SK-N-MC (cell line): ENCODE results near the gene TRAF6.

Source experiments
- DNase-seq: peaks from one replicate; pipeline ENCODE4 v3.0.0-alpha.2; 2011; ENCODE audit warnings: low read depth, low spot score
- H3K27ac ChIP-seq: fragments of 200-600 bp; sonication (generic); 2 replicates; pipeline ENCODE4 v1.5.1; 2016; ENCODE audit warnings: mixed run types
- H3K36me3 ChIP-seq: fragments of 200-600 bp; sonication (generic); 2 replicates; pipeline ENCODE4 v1.6.1; 2017; ENCODE audit warnings: antibody characterized with exemption, low read length, mixed read lengths; ENCODE audit not compliant: insufficient read depth
- H3K4me3 ChIP-seq: fragments of 200-600 bp; sonication (generic); 2 replicates; pipeline ENCODE4 v1.5.1; 2016
- H3K9ac ChIP-seq: fragments of 200-600 bp; sonication (generic); 2 replicates; pipeline ENCODE4 v1.8.0; 2017; ENCODE audit warnings: mixed run types, mixed read lengths; ENCODE audit not compliant: insufficient read length
- H3K9me3 ChIP-seq: fragments of 200-600 bp; sonication (generic); 2 replicates; pipeline ENCODE4 v1.6.1; 2017; ENCODE audit warnings: low read depth, mild to moderate bottlenecking, antibody characterized with exemption, low read length, moderate library complexity, mixed read lengths
- EZH2 ChIP-seq: fragments of 200-600 bp; sonication (generic); IDR thresholded peaks from one replicate; pipeline ENCODE4 v1.6.1; 2017; ENCODE audit warnings: antibody characterized with exemption
- FOXP2 ChIP-seq: optimal IDR thresholded peaks from 2 replicates; pipeline ENCODE3; 2011; ENCODE audit warnings: mild to moderate bottlenecking, moderate library complexity; ENCODE audit not compliant: insufficient read depth; ENCODE audit errors: extremely low read length, control extremely low read depth
- POLR2AphosphoS5 ChIP-seq: IDR thresholded peaks from 2 replicates; pipeline ENCODE4 v1.6.1; 2012; ENCODE audit warnings: mild to moderate bottlenecking, low read depth, low read length, borderline replicate concordance

TRAF6 gene

GRCh38 chr11:36501236-36501635 lies 8.8 kb downstream of the TRAF6 start:
- DNase-seq: no peak
- peaks cover 34% of the 10 kb centered on the region for H3K36me3 ChIP-seq
- TF ChIP-seq POLR2AphosphoS5: no peak
- no peak for TF ChIP-seq EZH2
- TF ChIP-seq FOXP2: no peak
- H3K27ac ChIP-seq: no peak overlapping the region
- no peak overlapping the region for H3K9ac ChIP-seq
- H3K4me3 ChIP-seq: no peak overlapping the region
- no peaks in the 10 kb centered on the region for H3K9me3 ChIP-seq

GRCh38 chr11:36500315-36500721 lies 9.8 kb downstream of the TRAF6 start:
- no peak overlapping the region for H3K4me3 ChIP-seq
- no peak for DNase-seq
- H3K9me3 ChIP-seq: no peaks in the 10 kb centered on the region
- no peak overlapping the region for H3K9ac ChIP-seq
- H3K27ac ChIP-seq: no peak overlapping the region
- no peak for TF ChIP-seq FOXP2
- no peak for TF ChIP-seq POLR2AphosphoS5
- TF ChIP-seq EZH2: no peak
- peaks cover 35% of the 10 kb centered on the region for H3K36me3 ChIP-seq

DNA sequence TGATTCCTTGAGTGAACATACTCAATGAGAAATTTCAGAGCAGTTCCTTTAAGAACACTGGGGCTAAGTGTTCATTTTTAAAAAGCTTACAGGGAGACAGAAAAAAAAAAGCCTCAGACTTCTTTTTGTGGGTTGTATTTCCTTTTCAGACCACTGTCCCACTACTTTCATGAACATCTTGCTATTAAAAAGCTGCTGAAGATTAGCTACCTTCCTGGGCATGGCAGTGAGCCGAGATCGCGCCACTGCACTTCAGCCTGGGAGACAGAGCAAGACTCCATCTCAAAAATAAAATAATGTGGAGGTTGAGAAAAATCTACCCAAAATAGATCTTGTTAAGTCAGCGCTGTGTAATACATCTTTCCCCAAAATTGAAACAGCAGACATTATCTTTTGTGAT lies 10.8 kb downstream of the TRAF6 start:
- DNase-seq: no peak
- no peak overlapping the region for H3K27ac ChIP-seq
- H3K9me3 ChIP-seq: no peaks in the 10 kb centered on the region
- H3K9ac ChIP-seq: no peak overlapping the region
- peaks cover 39% of the 10 kb centered on the region for H3K36me3 ChIP-seq
- TF ChIP-seq EZH2: no peak
- no peak for TF ChIP-seq FOXP2
- no peak for TF ChIP-seq POLR2AphosphoS5
- no peak overlapping the region for H3K4me3 ChIP-seq

DNA sequence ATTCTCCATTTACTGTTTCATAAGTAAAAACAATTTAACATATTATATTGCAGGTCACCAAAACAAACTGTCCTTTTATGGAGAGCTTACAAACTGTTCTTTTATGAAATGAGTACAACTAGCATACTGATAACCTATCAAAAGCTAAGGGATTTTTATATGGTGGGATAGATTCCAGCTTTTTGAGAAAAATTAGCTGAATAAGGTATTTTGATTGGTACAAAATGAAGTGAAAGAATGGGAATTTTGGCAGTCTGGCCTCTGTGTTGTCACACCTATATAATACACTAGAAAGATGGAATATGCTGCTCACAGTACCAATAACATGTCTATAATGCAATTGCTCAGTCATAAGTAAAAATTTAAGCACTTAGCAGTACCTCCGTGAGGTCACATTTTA lies 11.4 kb downstream of the TRAF6 start:
- no peak for TF ChIP-seq FOXP2
- no peak for TF ChIP-seq POLR2AphosphoS5
- no peak for TF ChIP-seq EZH2
- H3K9ac ChIP-seq: no peak overlapping the region
- H3K4me3 ChIP-seq: no peak overlapping the region
- peaks cover 40% of the 10 kb centered on the region for H3K36me3 ChIP-seq
- no peak for DNase-seq
- H3K9me3 ChIP-seq: no peaks in the 10 kb centered on the region
- no peak overlapping the region for H3K27ac ChIP-seq

- H3K4me3 ChIP-seq: no peak overlapping the region
- H3K9me3 ChIP-seq: no peaks in the 10 kb centered on the region
- H3K9ac ChIP-seq: no peak overlapping the region
- H3K27ac ChIP-seq: no peak overlapping the region
- H3K36me3 ChIP-seq: peaks cover 65% of the 10 kb centered on the region
- TF ChIP-seq POLR2AphosphoS5: no peak
- no peak for TF ChIP-seq FOXP2
- no peak for TF ChIP-seq EZH2
- no peak for DNase-seq
Measured at GRCh38 chr11:36493332-36493731, 16.7 kb downstream of the TRAF6 start.

DNA sequence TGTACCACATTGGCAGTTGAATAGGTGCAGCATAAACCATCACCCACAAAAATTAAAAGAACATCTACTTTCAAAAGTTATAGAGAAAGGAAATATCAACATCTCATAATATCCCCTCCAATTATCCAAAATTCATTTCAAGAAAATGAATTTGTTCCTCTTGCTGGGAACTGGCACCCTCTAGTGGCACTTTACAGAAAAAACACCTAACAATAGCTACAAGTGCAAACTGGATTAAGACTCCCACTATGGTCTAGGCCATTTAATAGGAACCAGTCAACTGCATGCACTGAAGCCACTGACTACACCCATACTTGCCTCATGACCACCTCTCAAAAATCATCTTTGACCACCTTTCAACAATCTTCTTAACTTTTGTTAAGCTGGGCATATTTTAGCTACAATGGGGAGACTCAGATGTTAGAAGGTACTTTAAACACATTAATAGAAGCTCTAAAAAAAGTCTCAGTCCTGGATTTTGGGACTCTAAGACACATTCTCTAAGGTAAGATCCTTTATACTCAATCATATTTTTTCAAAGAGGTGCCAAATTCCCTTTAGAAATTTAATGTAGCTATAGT lies 17.3 kb downstream of the TRAF6 start:
- Histone ChIP-seq H3K9me3 (no peaks in the 10 kb centered on the region), H3K36me3 (peaks cover 61% of the 10 kb centered on the region)

DNA sequence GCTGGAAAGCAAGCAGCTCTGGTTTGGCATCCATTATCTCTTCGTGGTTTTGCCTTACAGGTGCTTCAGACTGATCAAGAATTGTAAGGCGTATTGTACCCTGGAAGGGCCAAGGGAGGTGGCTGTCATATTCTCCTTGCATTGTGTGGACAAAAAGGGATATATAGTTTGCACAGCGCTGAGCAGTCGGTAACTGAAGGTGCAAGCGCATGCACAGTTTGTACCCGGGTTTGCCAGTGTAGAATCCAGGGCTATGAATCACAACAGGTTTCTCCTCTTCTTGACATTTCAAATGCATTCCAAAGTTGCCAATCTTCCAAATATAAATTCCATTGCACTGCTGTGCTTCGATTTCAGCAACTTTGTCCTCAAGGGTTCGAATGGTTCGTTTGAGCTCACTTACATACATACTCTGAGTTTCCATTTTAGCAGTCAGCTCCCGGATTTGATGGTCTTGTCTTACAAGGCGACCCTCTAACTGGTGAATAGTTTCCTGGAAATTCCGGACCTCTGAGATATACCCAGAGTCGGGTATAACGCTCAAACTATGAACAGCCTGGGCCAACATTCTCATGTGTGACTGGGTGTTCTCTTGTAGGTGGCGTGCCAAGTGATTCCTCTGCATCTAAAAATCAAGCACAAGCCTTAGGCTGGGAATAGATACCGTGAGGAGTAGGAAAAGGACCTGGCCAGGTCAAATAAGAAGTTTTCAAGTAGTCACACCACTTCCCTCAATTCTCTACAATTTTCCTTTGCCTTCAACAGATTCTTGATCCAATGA lies 19.9 kb downstream of the TRAF6 start:
- peaks cover 57% of the 10 kb centered on the region for H3K36me3 ChIP-seq
- TF ChIP-seq POLR2AphosphoS5: no peak
- TF ChIP-seq FOXP2: no peak
- no peak for TF ChIP-seq EZH2
- H3K9me3 ChIP-seq: no peaks in the 10 kb centered on the region

More for the DNA sequence above, 17.3 kb downstream of the TRAF6 start:
- peak; percentile 65 for DNase-seq
- H3K27ac ChIP-seq: no peak overlapping the region
- H3K4me3 ChIP-seq: no peak overlapping the region
- H3K9ac ChIP-seq: no peak overlapping the region
- TF ChIP-seq EZH2 (no peak), FOXP2 (no peak), POLR2AphosphoS5 (no peak)

GRCh38 chr11:36488096-36488495 lies 22.0 kb downstream of the TRAF6 start:
- no peak for TF ChIP-seq POLR2AphosphoS5
- TF ChIP-seq FOXP2: no peak
- no peak for TF ChIP-seq EZH2
- H3K36me3 ChIP-seq: peaks cover 52% of the 10 kb centered on the region

More for the DNA sequence above, 19.9 kb downstream of the TRAF6 start:
- Histone ChIP-seq H3K4me3 (no peak overlapping the region), H3K9ac (no peak overlapping the region), H3K27ac (no peak overlapping the region)
- DNase-seq: no peak

GRCh38 chr11:36487619-36488018 lies 22.5 kb downstream of the TRAF6 start:
- TF ChIP-seq POLR2AphosphoS5 (no peak), EZH2 (no peak), FOXP2 (no peak)
- peaks cover 52% of the 10 kb centered on the region for H3K36me3 ChIP-seq
- DNase-seq: peak; percentile 30
- peak overlapping the region; percentile 54 for H3K4me3 ChIP-seq
- peak overlapping the region; percentile 20 for H3K9ac ChIP-seq
- no peaks in the 10 kb centered on the region for H3K9me3 ChIP-seq
- H3K27ac ChIP-seq: peak overlapping the region; percentile 84

More at GRCh38 chr11:36488096-36488495, 22.0 kb downstream of the TRAF6 start:
- Histone ChIP-seq H3K4me3 (peak overlapping the region; percentile 54), H3K9me3 (no peaks in the 10 kb centered on the region), H3K27ac (peak overlapping the region; percentile 84), H3K9ac (peak overlapping the region; percentile 20)
- DNase-seq: no peak
